Nephron (organoid): ENCODE results near the gene CCDC182.

Experiments
- H3K27ac Mint-ChIP-seq, 3 experiments: 2 replicates each; pipeline ENCODE4 v1.8.0; 2020; ENCODE audit warnings: mixed read lengths in 3 of 3, mild to moderate bottlenecking in 2 of 3, moderate library complexity in 1 of 3
- H3K27me3 Mint-ChIP-seq: 2 replicates; pipeline ENCODE4 v1.8.0; 2021; ENCODE audit warnings: low read depth, mild to moderate bottlenecking, moderate library complexity, mixed read lengths
- H3K36me3 Mint-ChIP-seq: 2 replicates; pipeline ENCODE4 v1.8.0; 2020; ENCODE audit warnings: low read depth, mixed read lengths
- H3K4me1 Mint-ChIP-seq: 2 replicates; pipeline ENCODE4 v1.8.0; 2020; ENCODE audit warnings: mixed read lengths
- H3K4me3 Mint-ChIP-seq, 3 experiments: 2 replicates each; pipeline ENCODE4 v1.8.0; 2020; ENCODE audit warnings: mild to moderate bottlenecking in 3 of 3, mixed read lengths in 3 of 3, moderate library complexity in 2 of 3
- H3K9me3 Mint-ChIP-seq: 2 replicates; pipeline ENCODE4 v1.8.0; 2020; ENCODE audit warnings: mixed read lengths
- CTCF ChIP-seq, 3 experiments: fragments of 200-600 bp; sonication (generic); IDR thresholded peaks; one replicate each; pipeline ENCODE4 v1.5.0; 2021; ENCODE audit warnings: antibody characterized with exemption in 3 of 3; ENCODE audit not compliant: unreplicated experiment in 3 of 3

Gene CCDC182

GRCh38 chr17:57776366-57776765 lies 31.3 kb upstream of the CCDC182 start:
- Mint-ChIP-seq H3K4me3 (no peak overlapping the region), H3K27ac (no peak overlapping the region), H3K36me3 (no peaks in the 10 kb centered on the region), H3K9me3 (peaks cover 3% of the 10 kb centered on the region), H3K4me1 (peaks cover 9% of the 10 kb centered on the region), H3K27me3 (peaks cover 54% of the 10 kb centered on the region)
- no peak for TF ChIP-seq CTCF (IDR thresholded peaks at IDR 0.05; ENCODE audit: unreplicated experiment in 3 of 3)

DNA sequence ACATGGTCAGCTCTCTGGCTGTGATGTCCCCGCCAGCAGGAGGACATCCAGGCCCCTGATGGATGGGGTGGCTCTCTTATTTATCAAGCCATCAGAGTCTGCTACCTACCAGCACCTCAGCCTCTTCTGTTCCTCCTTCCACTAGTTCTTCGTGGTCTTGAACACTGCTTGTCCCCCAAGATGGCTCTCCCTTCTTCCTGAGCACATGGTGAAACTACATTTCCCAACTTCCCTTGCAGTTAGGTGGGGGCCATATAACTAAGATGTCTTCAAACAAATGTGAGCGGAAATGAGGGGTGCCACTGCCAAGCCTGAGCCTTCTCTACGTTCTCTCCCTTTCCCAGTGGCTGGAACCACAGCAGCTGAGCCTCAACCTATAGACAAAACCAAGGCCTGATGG lies 29.8 kb upstream of the CCDC182 start:
- Mint-ChIP-seq H3K4me1 (peaks cover 6% of the 10 kb centered on the region), H3K9me3 (peaks cover 3% of the 10 kb centered on the region), H3K27ac (no peak overlapping the region), H3K4me3 (no peak overlapping the region), H3K27me3 (peaks cover 60% of the 10 kb centered on the region), H3K36me3 (no peaks in the 10 kb centered on the region)
- no peak for TF ChIP-seq CTCF (IDR thresholded peaks at IDR 0.05; ENCODE audit: unreplicated experiment in 3 of 3)

GRCh38 chr17:57773557-57773956 lies 28.5 kb upstream of the CCDC182 start:
- TF ChIP-seq CTCF (IDR thresholded peaks at IDR 0.05; ENCODE audit: unreplicated experiment in 3 of 3) = no peak
- H3K4me3 Mint-ChIP-seq = no peak overlapping the region

GRCh38 chr17:57772774-57773173 lies 27.7 kb upstream of the CCDC182 start:
- Mint-ChIP-seq H3K27me3 (peaks cover 78% of the 10 kb centered on the region), H3K36me3 (no peaks in the 10 kb centered on the region), H3K27ac (no peak overlapping the region), H3K9me3 (peaks cover 3% of the 10 kb centered on the region), H3K4me1 (no peaks in the 10 kb centered on the region), H3K4me3 (no peak overlapping the region)
- TF ChIP-seq CTCF (IDR thresholded peaks at IDR 0.05; ENCODE audit: unreplicated experiment in 3 of 3) = no peak

More at GRCh38 chr17:57773557-57773956, 28.5 kb upstream of the CCDC182 start:
- H3K4me1 Mint-ChIP-seq = peaks cover 4% of the 10 kb centered on the region
- H3K27me3 Mint-ChIP-seq = peaks cover 71% of the 10 kb centered on the region
- H3K36me3 Mint-ChIP-seq = no peaks in the 10 kb centered on the region
- peaks cover 3% of the 10 kb centered on the region for H3K9me3 Mint-ChIP-seq
- H3K27ac Mint-ChIP-seq = no peak overlapping the region

- no peaks in the 10 kb centered on the region for H3K36me3 Mint-ChIP-seq
- no peak overlapping the region for H3K27ac Mint-ChIP-seq
- no peak for TF ChIP-seq CTCF (IDR thresholded peaks at IDR 0.05; ENCODE audit: unreplicated experiment in 3 of 3)
- H3K27me3 Mint-ChIP-seq = peaks cover 69% of the 10 kb centered on the region
- H3K4me1 Mint-ChIP-seq = peaks cover 8% of the 10 kb centered on the region
- H3K9me3 Mint-ChIP-seq = peaks cover 3% of the 10 kb centered on the region
- H3K4me3 Mint-ChIP-seq = no peak overlapping the region
Observed at GRCh38 chr17:57767561-57767960, 22.5 kb upstream of the CCDC182 start.

GRCh38 chr17:57766318-57766943 lies 21.3 kb upstream of the CCDC182 start:
- no peak for TF ChIP-seq CTCF (IDR thresholded peaks at IDR 0.05; ENCODE audit: unreplicated experiment in 3 of 3)
- Mint-ChIP-seq H3K9me3 (no peaks in the 10 kb centered on the region), H3K4me1 (peaks cover 16% of the 10 kb centered on the region), H3K27me3 (peaks cover 73% of the 10 kb centered on the region), H3K36me3 (no peaks in the 10 kb centered on the region), H3K4me3 (no peak overlapping the region), H3K27ac (no peak overlapping the region)
